ENCODE measurements around the gene CADM2.

DNA sequence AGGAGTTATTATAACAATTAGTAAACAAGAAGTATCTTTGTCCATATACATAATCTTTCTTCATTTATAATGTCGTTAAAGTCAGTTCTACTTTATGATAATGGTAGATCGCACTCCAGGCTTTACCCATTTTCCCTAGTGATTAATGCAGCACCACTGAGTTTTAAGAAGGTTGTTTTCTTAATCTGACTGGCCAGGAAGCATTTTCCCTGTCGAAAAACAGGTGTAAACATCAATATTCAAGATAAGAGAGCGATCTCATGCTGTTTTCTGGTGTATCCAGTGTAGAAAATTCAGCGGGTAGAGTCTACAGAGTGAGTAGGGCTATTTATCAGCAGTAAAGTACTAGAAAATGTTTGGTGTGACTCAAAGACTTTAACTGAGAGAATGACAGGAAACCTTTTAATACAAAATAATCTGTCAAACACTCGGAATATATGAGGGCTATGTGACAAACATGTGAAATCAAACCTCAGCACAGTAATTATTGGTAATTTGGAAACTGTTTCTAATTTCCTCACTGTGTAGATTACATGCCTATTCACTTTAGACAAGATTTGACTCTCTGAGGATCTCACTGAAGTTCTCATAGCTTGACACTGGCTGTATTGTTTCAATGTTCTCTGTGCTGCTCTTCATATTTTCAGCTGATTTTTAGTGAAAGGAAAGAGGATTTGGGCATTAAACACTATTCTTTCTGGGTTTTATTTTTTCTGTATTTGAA lies 1019.0 kb downstream of the CADM2 start:
- no peak for TF ChIP-seq POLR2A (IDR thresholded peaks at IDR 0.05)
- TF ChIP-seq, protein P1, sequence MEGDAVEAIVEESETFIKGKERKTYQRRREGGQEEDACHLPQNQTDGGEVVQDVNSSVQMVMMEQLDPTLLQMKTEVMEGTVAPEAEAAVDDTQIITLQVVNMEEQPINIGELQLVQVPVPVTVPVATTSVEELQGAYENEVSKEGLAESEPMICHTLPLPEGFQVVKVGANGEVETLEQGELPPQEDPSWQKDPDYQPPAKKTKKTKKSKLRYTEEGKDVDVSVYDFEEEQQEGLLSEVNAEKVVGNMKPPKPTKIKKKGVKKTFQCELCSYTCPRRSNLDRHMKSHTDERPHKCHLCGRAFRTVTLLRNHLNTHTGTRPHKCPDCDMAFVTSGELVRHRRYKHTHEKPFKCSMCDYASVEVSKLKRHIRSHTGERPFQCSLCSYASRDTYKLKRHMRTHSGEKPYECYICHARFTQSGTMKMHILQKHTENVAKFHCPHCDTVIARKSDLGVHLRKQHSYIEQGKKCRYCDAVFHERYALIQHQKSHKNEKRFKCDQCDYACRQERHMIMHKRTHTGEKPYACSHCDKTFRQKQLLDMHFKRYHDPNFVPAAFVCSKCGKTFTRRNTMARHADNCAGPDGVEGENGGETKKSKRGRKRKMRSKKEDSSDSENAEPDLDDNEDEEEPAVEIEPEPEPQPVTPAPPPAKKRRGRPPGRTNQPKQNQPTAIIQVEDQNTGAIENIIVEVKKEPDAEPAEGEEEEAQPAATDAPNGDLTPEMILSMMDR (IDR thresholded peaks at IDR 0.05): no peak
